KG1 (cell line): ENCODE data around the gene NFKBIA.
"Not testable (repeated sequence)": the region's sequence is repeated elsewhere in the genome, so short reads cannot be mapped to it uniquely, and the experiment has no call there.

ENCODE experiments used
- DNase-seq: peaks from one replicate; lab custom pipeline; 2025; lab: John Stamatoyannopoulos, UW

NFKBIA gene

GRCh38 chr14:35368139-35368460 lies 36.4 kb downstream of the NFKBIA start:
- no peak for DNase-seq

- DNase-seq = no peak
Measured at GRCh38 chr14:35367056-35367372, 37.5 kb downstream of the NFKBIA start.

- no peak for DNase-seq
Measured at GRCh38 chr14:35366521-35366976, 38.0 kb downstream of the NFKBIA start.

GRCh38 chr14:35366056-35366451 lies 38.5 kb downstream of the NFKBIA start:
- no peak for DNase-seq

- no peak for DNase-seq
Measured at GRCh38 chr14:35365130-35366055, 39.2 kb downstream of the NFKBIA start.

GRCh38 chr14:35362911-35363374 lies 41.6 kb downstream of the NFKBIA start:
- DNase-seq = no peak

GRCh38 chr14:35362450-35362849 lies 42.1 kb downstream of the NFKBIA start:
- DNase-seq = no peak

- no peak for DNase-seq
Measured at GRCh38 chr14:35361141-35361480, 43.4 kb downstream of the NFKBIA start.

- not testable (repeated sequence) for DNase-seq
Measured at GRCh38 chr14:35359655-35360054, 44.9 kb downstream of the NFKBIA start.

GRCh38 chr14:35355981-35356841 lies 48.3 kb downstream of the NFKBIA start:
- DNase-seq = no peak

- not testable (repeated sequence) for DNase-seq
Measured at GRCh38 chr14:35355235-35355634, 49.3 kb downstream of the NFKBIA start.

- no peak for DNase-seq
Measured at GRCh38 chr14:35353409-35354172, 51.0 kb downstream of the NFKBIA start.

- DNase-seq = peak; percentile 25
Measured at GRCh38 chr14:35352274-35353233, 52.0 kb downstream of the NFKBIA start.

GRCh38 chr14:35351897-35352273 lies 52.7 kb downstream of the NFKBIA start:
- no peak for DNase-seq
